Upper lobe of left lung (tissue), 4 donors: ENCODE results near the gene CGB3.
"Not testable (repeated sequence)": the region's sequence is repeated elsewhere in the genome, so short reads cannot be mapped to it uniquely, and the experiment has no call there.

Source experiments
- CTCF ChIP-seq, 6 experiments: fragments of 450-650 bp in 4 of 6; fragments of 200-600 bp in 2 of 6; sonication (generic) in 2 of 6; IDR thresholded peaks; one replicate each; pipeline ENCODE4 v1.5.1; 2016 to 2019; ENCODE audit warnings: antibody characterized with exemption in 6 of 6
- POLR2A ChIP-seq, 4 donors: fragments of 450-650 bp; IDR thresholded peaks; one replicate each; pipeline ENCODE4 v1.5.1; 2016 to 2017; ENCODE audit warnings: antibody characterized with exemption in 4 of 4, mild to moderate bottlenecking in 2 of 4
- POLR2AphosphoS5 ChIP-seq, 2 donors: sonication (generic); formaldehyde crosslinking; IDR thresholded peaks; one replicate each; pipeline ENCODE4 v1.5.1; 2017; ENCODE audit warnings: antibody characterized with exemption in 2 of 2

DNA sequence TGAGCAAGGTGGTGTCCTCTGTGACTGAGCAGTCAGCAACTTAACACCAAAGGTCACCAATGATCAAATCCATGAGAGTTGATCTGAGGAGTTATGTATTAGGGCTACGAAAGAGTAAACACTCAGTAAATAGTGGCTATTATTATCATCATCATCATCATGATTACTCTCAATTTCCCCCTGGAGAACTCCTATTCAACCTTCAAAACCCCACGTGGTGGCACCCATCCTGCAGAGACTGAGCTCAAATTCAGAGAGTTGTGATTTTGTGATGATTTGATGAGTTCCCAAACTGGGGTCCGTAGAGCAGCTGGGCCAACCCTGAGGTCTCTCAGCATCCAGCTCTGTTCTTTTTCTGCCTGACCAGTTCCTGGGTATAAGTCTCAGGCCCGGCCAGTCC, 25.7 kb upstream of the CGB3 start:
- TF ChIP-seq CTCF, POLR2AphosphoS5, POLR2A (IDR thresholded peaks at IDR 0.05): not testable (repeated sequence)
